T-cell (primary cell): Measurements from ENCODE around the gene GADD45G. TPM values are rescaled to one million over a fixed set of nuclear protein-coding genes. Genes with fewer than 3 reads are reported as not detected.
A peak's percentile ranks its signal among the peaks of the same experiment; 100 is the strongest.

Experiments
- ATAC-seq, 4 experiments: fragments of 200-7000 bp in 3 of 4; fragments of 150-1000 bp in 1 of 4; cut with Tn5 transposase; replicated peaks in 1 of 4; 1 replicate in 3 of 4; 2 replicates in 1 of 4; pipeline ENCODE4 v1.10.0; 2021; ENCODE audit warnings: moderate library complexity in 3 of 4, mild to moderate bottlenecking in 2 of 4, moderate number of reproducible peaks in 1 of 4
- CTCF ChIA-PET, 2 donors: fragments of 300-600 bp; sonication (Branson Sonifier 250); formaldehyde crosslinking; loops; one replicate each; lab custom pipeline; 2022; ENCODE audit warnings: antibody characterized with exemption in 2 of 2; lab: Charles Lee
- POLR2A ChIA-PET, 2 donors: fragments of 300-600 bp; sonication (Branson Sonifier 250); formaldehyde crosslinking; loops; one replicate each; lab custom pipeline; 2022; ENCODE audit warnings: antibody characterized with exemption in 2 of 2; lab: Charles Lee
- DNase-seq, 35 experiments: peaks; one replicate each; pipeline versions ENCODE4 v3.0.0 to v3.0.0-alpha.2; 2013 to 2023
- H3K27ac ChIP-seq: one replicate; pipeline ENCODE4 v1.5.1; 2013; ENCODE audit warnings: low read length
- H3K27me3 ChIP-seq, 2 experiments: replicated peaks in 1 of 2; 1 replicate in 1 of 2; 2 replicates in 1 of 2; pipeline versions ENCODE4 v1.6.1 to v1.7.0; 2013; ENCODE audit warnings: low read length in 1 of 2, mixed read lengths in 1 of 2; ENCODE audit not compliant: control insufficient read depth in 2 of 2, insufficient read depth in 2 of 2; ENCODE audit errors: extremely low read depth in 1 of 2
- H3K36me3 ChIP-seq, 2 donors: 1 replicate in 1 of 2; 2 replicates in 1 of 2; pipeline versions ENCODE4 v1.6.1 to v1.7.0; 2013; ENCODE audit warnings: low read length in 1 of 2; ENCODE audit not compliant: control insufficient read depth in 2 of 2, insufficient read depth in 1 of 2; ENCODE audit errors: extremely low read depth in 1 of 2
- H3K4me1 ChIP-seq, 2 experiments: 1 replicate in 1 of 2; 2 replicates in 1 of 2; pipeline versions ENCODE4 v1.6.1 to v1.7.0; 2013; ENCODE audit warnings: low read length in 2 of 2, mixed read lengths in 1 of 2; ENCODE audit not compliant: insufficient read depth in 2 of 2, control insufficient read depth in 1 of 2; ENCODE audit errors: extremely low read depth in 1 of 2
- H3K4me3 ChIP-seq, 2 donors: 1 replicate in 1 of 2; 2 replicates in 1 of 2; pipeline versions ENCODE4 v1.5.1 to v1.7.0; 2013; ENCODE audit warnings: mild to moderate bottlenecking in 2 of 2, low read length in 1 of 2, moderate library complexity in 1 of 2; ENCODE audit not compliant: control insufficient read depth in 1 of 2; ENCODE audit errors: extremely low read depth in 1 of 2
- H3K9me3 ChIP-seq: 2 replicates; pipeline ENCODE4 v1.7.0; 2013
- H3K27ac Mint-ChIP-seq, 2 donors: one replicate each; pipeline ENCODE4 v1.8.0; 2020 to 2021; ENCODE audit warnings: mild to moderate bottlenecking in 2 of 2, mixed read lengths in 2 of 2
- H3K27me3 Mint-ChIP-seq, 2 donors: one replicate each; pipeline ENCODE4 v1.8.0; 2021 to 2022; ENCODE audit warnings: mixed read lengths in 2 of 2
- H3K36me3 Mint-ChIP-seq: one replicate; pipeline ENCODE4 v1.8.0; 2021; ENCODE audit warnings: mixed read lengths
- H3K4me1 Mint-ChIP-seq, 3 donors: one replicate each; pipeline ENCODE4 v1.8.0; 2020 to 2022; ENCODE audit warnings: mixed read lengths in 3 of 3, mild to moderate bottlenecking in 1 of 3
- H3K4me3 Mint-ChIP-seq, 3 donors: one replicate each; pipeline ENCODE4 v1.8.0; 2020 to 2022; ENCODE audit warnings: mild to moderate bottlenecking in 3 of 3, mixed read lengths in 3 of 3, moderate library complexity in 3 of 3
- H3K9me3 Mint-ChIP-seq, 3 donors: one replicate each; pipeline ENCODE4 v1.8.0; 2020 to 2022; ENCODE audit warnings: mixed read lengths in 3 of 3
- WGBS: methylation state at CpG from one replicate; pipeline ENCODE4 v1.1.5; 2013; ENCODE audit warnings: missing lambda C conversion rate; ENCODE audit not compliant: insufficient coverage; 5-methylcytosine and 5-hydroxymethylcytosine counted together
- total RNA-seq, 35 experiments: library from RNA in 6 of 35; stranded (reverse) in 6 of 35; fragments of 120-200 nt in 1 of 35; gene quantifications; one replicate each; pipeline versions ENCODE4 v1.2.1 to v1.2.4 and lab custom pipeline; 2013 to 2026

GADD45G gene
- total RNA-seq, 5 donors from 2014 or later (not counting 1 experiment from before 2014, with no cell fraction given), result 6.0 to 8.8 (median 6.8) TPM

DNA sequence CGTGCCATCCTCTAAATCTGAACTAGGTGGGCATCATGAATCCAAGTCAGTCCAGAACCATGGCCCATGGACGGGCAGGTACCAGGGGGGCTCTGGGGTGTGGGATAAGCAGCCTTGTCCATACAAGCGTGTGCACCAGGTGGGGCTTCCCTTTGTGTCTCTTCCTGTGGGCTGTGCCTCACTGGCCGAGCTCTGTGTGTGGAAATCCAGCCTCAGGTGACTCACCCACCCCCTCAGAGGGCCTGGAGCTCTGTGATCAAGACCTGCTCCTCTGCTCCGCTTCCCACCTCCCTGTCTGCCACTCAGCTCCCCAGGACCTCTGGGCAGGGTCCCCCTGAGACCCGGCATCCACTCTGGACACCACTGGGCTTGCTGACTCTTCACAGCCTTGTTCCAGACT, 33.0 kb downstream of the GADD45G start:
- H3K9me3 Mint-ChIP-seq, result no peaks in the 10 kb centered on the region
- CTCF ChIA-PET, result no interaction called here

DNA sequence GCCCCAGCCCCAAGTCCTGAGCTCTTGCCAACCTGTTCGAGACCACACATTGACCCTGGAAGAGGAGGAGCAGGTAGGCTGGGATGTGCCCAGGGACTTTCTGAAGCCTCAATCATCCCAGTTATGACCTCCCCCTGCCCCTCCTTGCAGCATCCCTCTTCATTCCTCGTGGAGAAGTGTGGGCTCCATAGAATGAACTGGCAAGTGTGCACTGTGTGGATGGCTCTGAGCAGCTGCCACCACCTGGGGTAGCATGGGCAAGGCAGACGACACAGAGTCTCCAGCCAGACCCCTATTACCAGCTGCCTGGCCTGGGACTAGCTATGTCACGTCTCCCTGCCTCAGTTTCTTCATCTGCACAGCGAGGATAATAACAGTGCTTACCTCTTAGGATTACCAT, 33.5 kb downstream of the GADD45G start:
- 81% methylated on average over 2 of the region's 5 CpGs for WGBS
- CTCF ChIA-PET, result no interaction called here
- no peaks in the 10 kb centered on the region for H3K9me3 Mint-ChIP-seq

More for the DNA sequence above, 33.0 kb downstream of the GADD45G start:
- Histone ChIP-seq H3K27ac (no peak overlapping the region), H3K4me3 (no peak overlapping the region), H3K36me3 (no peaks in the 10 kb centered on the region), H3K27me3 (peaks cover 0 to 12% of the 10 kb centered on the region in 2 experiments), H3K9me3 (no peaks in the 10 kb centered on the region), H3K4me1 (no peaks in the 10 kb centered on the region)
- DNase-seq (no peak), ATAC-seq (no peak)
- POLR2A ChIA-PET, result no interaction called here
- no peaks in the 10 kb centered on the region for H3K4me1 Mint-ChIP-seq
- H3K4me3 Mint-ChIP-seq, result no peak overlapping the region
- H3K27ac Mint-ChIP-seq, result no peak overlapping the region
- 75% methylated on average over 5 of the region's 6 CpGs for WGBS
- no peaks in the 10 kb centered on the region for H3K36me3 Mint-ChIP-seq
- no peaks in the 10 kb centered on the region for H3K27me3 Mint-ChIP-seq

DNA sequence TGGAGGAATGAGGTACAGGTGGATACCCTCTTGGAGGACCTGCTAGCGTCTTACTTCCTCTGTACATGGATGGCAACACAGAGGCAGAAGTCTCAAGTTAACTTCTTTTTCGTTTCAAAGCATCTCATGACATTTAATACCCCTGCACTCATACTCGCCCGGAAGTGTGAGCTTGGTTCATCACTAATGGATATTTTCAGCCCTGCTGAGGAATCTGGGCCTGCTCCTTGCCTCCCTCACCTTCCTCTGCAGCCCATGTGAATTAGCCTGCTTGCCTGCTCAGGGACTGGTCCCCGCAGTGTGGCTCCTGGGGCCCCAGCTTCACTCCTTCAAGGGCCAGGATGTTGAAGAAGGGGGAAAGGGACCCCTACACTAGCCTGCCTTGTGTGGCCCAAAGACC, 34.1 kb downstream of the GADD45G start:
- ChIA-PET POLR2A (no interaction called here), CTCF (no interaction called here)
- Histone ChIP-seq H3K4me3 (no peak overlapping the region), H3K9me3 (no peaks in the 10 kb centered on the region), H3K4me1 (no peaks in the 10 kb centered on the region), H3K27ac (no peak overlapping the region), H3K27me3 (peaks cover 0 to 8% of the 10 kb centered on the region in 2 experiments), H3K36me3 (no peaks in the 10 kb centered on the region)
- Mint-ChIP-seq H3K36me3 (no peaks in the 10 kb centered on the region), H3K4me3 (no peak overlapping the region), H3K9me3 (no peaks in the 10 kb centered on the region), H3K27ac (no peak overlapping the region), H3K27me3 (no peaks in the 10 kb centered on the region), H3K4me1 (no peaks in the 10 kb centered on the region)
- no peak for ATAC-seq
- DNase-seq, result no peak
- 89% methylated on average over 3 of the region's 5 CpGs for WGBS

More for the DNA sequence above, 33.5 kb downstream of the GADD45G start:
- Histone ChIP-seq H3K27me3 (peaks cover 0 to 8% of the 10 kb centered on the region in 2 experiments), H3K36me3 (no peaks in the 10 kb centered on the region), H3K4me1 (no peaks in the 10 kb centered on the region), H3K27ac (no peak overlapping the region), H3K4me3 (no peak overlapping the region), H3K9me3 (no peaks in the 10 kb centered on the region)
- no peaks in the 10 kb centered on the region for H3K27me3 Mint-ChIP-seq
- ATAC-seq, result no peak
- no peaks in the 10 kb centered on the region for H3K4me1 Mint-ChIP-seq
- H3K27ac Mint-ChIP-seq, result no peak overlapping the region
- no peak for DNase-seq
- H3K36me3 Mint-ChIP-seq, result no peaks in the 10 kb centered on the region
- POLR2A ChIA-PET, result no interaction called here
- H3K4me3 Mint-ChIP-seq, result no peak overlapping the region

DNA sequence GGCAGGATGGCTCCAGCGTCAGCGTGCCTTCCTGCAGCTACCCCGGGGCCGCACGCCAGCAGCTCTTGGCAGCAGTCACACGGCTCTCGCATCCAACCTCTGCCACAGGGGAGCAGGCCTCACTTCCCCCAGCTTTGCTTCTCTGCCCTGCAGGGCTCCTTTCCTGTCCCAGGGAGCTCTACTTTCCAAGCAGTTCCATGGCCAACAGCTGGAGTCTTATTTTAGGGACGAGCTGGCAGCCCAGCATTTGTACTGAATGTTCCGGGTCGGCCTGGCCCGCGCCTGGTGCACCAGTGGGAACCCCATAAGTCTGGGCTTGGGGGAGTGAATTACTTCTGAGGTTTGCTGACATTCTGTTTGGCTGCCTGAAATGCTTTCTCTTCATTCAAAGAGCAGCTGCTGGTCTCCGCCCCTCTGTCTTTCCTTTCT, 34.6 kb downstream of the GADD45G start:
- Mint-ChIP-seq H3K27ac (no peak overlapping the region), H3K36me3 (no peaks in the 10 kb centered on the region), H3K9me3 (no peaks in the 10 kb centered on the region), H3K4me1 (no peaks in the 10 kb centered on the region), H3K27me3 (no peaks in the 10 kb centered on the region), H3K4me3 (no peak overlapping the region)
- H3K27ac ChIP-seq, result no peak overlapping the region
- ATAC-seq (no peak), DNase-seq (no peak)
- CTCF ChIA-PET, result no interaction called here
- peaks cover 0 to 10% of the 10 kb centered on the region in 2 experiments for H3K27me3 ChIP-seq
- 97% methylated on average over 11 of the region's 13 CpGs for WGBS
- H3K4me1 ChIP-seq, result no peaks in the 10 kb centered on the region
- POLR2A ChIA-PET, result no interaction called here
- no peaks in the 10 kb centered on the region for H3K36me3 ChIP-seq
- H3K9me3 ChIP-seq, result no peaks in the 10 kb centered on the region
- no peak overlapping the region for H3K4me3 ChIP-seq

DNA sequence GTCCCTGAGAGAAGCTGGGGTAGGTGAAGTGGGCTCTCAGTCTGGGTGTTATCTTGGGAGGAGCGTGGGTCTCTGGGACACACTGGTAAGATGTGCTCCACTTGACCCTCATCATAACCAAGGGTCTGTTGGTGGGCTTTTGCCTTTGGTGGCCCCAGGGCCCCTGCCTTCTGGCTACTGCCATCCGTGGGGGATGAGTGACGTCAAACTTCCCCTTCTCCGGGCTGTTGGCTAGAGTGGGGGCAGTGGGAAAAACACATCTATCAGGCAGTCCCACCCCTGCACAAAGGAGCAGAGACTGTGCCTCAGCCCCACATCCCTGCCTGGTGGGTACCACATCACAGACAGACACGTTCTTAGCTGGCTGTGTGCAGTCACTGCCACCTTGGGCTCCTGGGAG, 35.1 kb downstream of the GADD45G start:
- POLR2A ChIA-PET, result no interaction called here
- no peaks in the 10 kb centered on the region for H3K27me3 Mint-ChIP-seq
- Histone ChIP-seq H3K27me3 (peaks cover 0 to 10% of the 10 kb centered on the region in 2 experiments), H3K9me3 (no peaks in the 10 kb centered on the region), H3K36me3 (no peaks in the 10 kb centered on the region), H3K4me1 (no peaks in the 10 kb centered on the region), H3K4me3 (no peak overlapping the region), H3K27ac (no peak overlapping the region)
- H3K4me3 Mint-ChIP-seq, result no peak overlapping the region
- DNase-seq (no peak), ATAC-seq (no peak)
- H3K9me3 Mint-ChIP-seq, result no peaks in the 10 kb centered on the region
- H3K36me3 Mint-ChIP-seq, result no peaks in the 10 kb centered on the region
- no peaks in the 10 kb centered on the region for H3K4me1 Mint-ChIP-seq
- H3K27ac Mint-ChIP-seq, result no peak overlapping the region
- CTCF ChIA-PET, result no interaction called here
- 67% methylated on average over 1 of the region's 5 CpGs for WGBS

DNA sequence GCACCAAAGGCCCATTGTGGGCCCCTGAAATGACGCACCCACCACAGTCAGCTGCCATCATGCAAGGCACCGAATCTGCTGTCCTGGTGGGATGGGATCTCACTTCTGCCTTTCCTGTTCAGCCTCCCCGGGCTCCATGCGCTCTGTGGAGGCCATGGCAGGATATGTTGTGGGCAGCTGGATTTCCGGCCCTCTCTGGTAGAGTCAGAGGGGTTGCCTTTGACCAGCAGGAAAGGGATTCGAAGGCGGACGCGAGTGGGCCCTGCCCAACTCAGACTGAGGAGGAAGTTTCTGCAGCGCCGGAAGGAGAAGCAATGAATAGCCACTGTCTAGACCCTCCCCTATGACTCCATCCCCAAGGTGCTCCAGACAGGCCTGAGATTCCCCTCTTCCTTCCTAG, 35.5 kb downstream of the GADD45G start:
- no peaks in the 10 kb centered on the region for H3K4me1 ChIP-seq
- H3K36me3 ChIP-seq, result no peaks in the 10 kb centered on the region
- Mint-ChIP-seq H3K4me3 (no peak overlapping the region), H3K27me3 (no peaks in the 10 kb centered on the region), H3K4me1 (no peaks in the 10 kb centered on the region), H3K36me3 (no peaks in the 10 kb centered on the region), H3K27ac (no peak overlapping the region), H3K9me3 (no peaks in the 10 kb centered on the region)
- H3K9me3 ChIP-seq, result no peaks in the 10 kb centered on the region
- 72% methylated on average over 4 of the region's 11 CpGs for WGBS
- ChIA-PET POLR2A (no interaction called here), CTCF (no interaction called here)
- DNase-seq, result peak in 1 of 35 experiments; percentile 20
- peaks cover 0 to 7% of the 10 kb centered on the region in 2 experiments for H3K27me3 ChIP-seq
- no peak overlapping the region for H3K4me3 ChIP-seq
- no peak for ATAC-seq
- no peak overlapping the region for H3K27ac ChIP-seq

DNA sequence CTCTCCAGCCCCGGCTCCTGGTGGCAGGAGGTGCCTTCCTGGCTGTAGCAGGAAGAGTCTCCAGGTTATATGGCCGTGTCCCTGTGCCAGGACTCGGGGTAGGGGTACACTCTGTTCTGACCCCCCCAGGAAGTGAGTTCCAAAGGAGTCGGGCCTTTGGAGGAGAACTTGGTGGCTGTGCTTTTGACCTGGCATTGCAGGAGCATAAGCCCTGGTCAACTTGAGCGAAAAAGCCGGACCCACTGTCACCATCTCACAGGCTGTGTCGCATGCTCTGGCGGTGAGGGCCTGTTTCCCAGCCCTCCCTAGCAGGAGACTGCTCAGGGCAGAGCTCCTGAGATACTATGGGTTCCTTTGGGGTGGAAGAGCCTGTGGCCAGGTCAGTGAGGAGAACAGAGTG, 36.0 kb downstream of the GADD45G start:
- H3K27me3 Mint-ChIP-seq, result no peaks in the 10 kb centered on the region
- Histone ChIP-seq H3K36me3 (no peaks in the 10 kb centered on the region), H3K4me1 (no peaks in the 10 kb centered on the region), H3K4me3 (no peak overlapping the region), H3K27me3 (peaks cover 0 to 3% of the 10 kb centered on the region in 2 experiments), H3K9me3 (no peaks in the 10 kb centered on the region), H3K27ac (no peak overlapping the region)
- H3K27ac Mint-ChIP-seq, result no peak overlapping the region
- ATAC-seq (no peak), DNase-seq (no peak)
- no peak overlapping the region for H3K4me3 Mint-ChIP-seq
- H3K36me3 Mint-ChIP-seq, result no peaks in the 10 kb centered on the region
- 84% methylated on average over 6 of the region's 8 CpGs for WGBS
- no peaks in the 10 kb centered on the region for H3K4me1 Mint-ChIP-seq
- ChIA-PET CTCF (no interaction called here), POLR2A (interaction anchor here in 1 of 2 donors (0.7 kb wide), 1 partner anchor 461 kb away, joined by 3 read pairs; no protein-coding TSS in a partner anchor)
- no peaks in the 10 kb centered on the region for H3K9me3 Mint-ChIP-seq
